Suppressor macrophage treated with lipopolysaccharide for 4 hours (primary cell): ENCODE results near the gene STEAP1.
"Not testable (repeated sequence)": the region's sequence is repeated elsewhere in the genome, so short reads cannot be mapped to it uniquely, and the experiment has no call there.

ENCODE experiments used
- DNase-seq: peaks from one replicate; pipeline ENCODE4 v3.0.0-alpha.2; 2020

The STEAP1 gene

GRCh38 chr7:90153943-90154771 lies at the start of gene STEAP1:
TSS of gene STEAP1 (plus strand) at chr7:90154469. CDS start at chr7:90159789, 5,320 bp downstream.
- peak; percentile 94 for DNase-seq

GRCh38 chr7:90114972-90115371 lies 39.3 kb upstream of the STEAP1 start:
- DNase-seq = not testable (repeated sequence)

- not testable (repeated sequence) for DNase-seq
These were observed 35.6 kb upstream of the STEAP1 start for GRCh38 chr7:90118551-90119177.

- no peak for DNase-seq
These were observed 34.9 kb upstream of the STEAP1 start for GRCh38 chr7:90119178-90119971.

DNA sequence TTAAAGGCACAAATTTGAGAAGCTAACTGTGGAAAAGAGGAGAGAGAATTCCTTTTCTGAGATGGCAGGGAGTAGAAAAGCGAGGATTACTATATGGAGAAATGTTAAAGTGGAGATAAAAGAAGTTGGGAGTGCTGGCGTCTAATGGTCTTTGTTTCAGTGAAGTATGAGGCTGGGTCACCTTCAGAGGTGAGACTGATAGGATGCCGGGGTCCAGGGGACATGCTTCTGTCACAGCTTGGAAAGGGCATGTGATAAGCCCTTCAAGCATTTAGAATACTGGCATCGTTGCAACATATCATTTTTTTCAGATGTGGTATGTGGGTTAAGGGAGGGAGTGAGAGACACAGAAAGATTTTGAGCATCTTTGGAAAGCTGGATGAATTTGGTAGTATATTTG lies 34.1 kb upstream of the STEAP1 start:
- DNase-seq = not testable (repeated sequence)

- DNase-seq = not testable (repeated sequence)
These were observed 22.5 kb upstream of the STEAP1 start for GRCh38 chr7:90131746-90132145.

GRCh38 chr7:90147079-90147960 lies 6.9 kb upstream of the STEAP1 start:
- DNase-seq = not testable (repeated sequence)

DNA sequence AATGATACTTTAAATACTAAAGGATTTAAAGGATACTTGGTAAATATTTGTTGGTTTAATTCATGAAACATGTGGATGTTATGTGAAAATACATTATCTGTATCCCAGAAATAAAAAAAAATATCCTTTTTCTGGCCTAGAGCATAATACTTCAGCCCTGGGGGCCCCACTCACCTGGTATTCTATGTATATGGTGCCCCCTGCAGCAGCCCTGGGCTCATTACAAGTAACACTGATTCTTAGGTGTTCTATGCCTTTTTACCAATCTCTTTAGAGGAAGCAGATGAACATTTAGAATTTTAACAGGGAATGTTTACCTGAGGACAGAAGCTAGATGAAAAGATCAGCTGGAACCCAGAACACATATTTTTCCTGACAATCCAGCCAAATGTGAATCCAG lies 4.8 kb upstream of the STEAP1 start:
- not testable (repeated sequence) for DNase-seq

GRCh38 chr7:90151884-90152283 lies 2.4 kb upstream of the STEAP1 start:
- DNase-seq = not testable (repeated sequence)

- DNase-seq = peak; percentile 62
These were observed 1.5 kb upstream of the STEAP1 start for GRCh38 chr7:90152642-90153253.

DNA sequence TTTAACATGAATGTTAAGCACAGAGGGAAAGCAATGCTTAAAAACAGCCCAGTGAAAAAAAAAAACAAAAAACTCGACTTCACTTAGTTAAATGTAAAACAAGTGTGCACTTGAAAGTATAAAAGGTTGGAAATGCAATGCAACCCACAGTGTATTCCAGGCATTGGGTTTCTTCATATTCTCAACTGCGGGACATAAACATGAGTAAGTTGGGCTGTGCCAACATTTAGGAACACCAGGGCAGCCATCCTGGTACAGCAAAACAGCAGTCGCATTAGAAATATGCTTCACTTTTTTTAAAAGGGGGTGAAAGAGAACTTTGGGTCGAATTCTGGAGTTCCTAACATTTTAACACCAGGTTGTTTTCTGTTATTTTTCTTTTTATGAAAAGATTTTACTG lies 937 bp downstream of the STEAP1 start:
- no peak for DNase-seq

- peak; percentile 33 for DNase-seq
These were observed 3.1 kb downstream of the STEAP1 start for GRCh38 chr7:90157331-90157730.

DNA sequence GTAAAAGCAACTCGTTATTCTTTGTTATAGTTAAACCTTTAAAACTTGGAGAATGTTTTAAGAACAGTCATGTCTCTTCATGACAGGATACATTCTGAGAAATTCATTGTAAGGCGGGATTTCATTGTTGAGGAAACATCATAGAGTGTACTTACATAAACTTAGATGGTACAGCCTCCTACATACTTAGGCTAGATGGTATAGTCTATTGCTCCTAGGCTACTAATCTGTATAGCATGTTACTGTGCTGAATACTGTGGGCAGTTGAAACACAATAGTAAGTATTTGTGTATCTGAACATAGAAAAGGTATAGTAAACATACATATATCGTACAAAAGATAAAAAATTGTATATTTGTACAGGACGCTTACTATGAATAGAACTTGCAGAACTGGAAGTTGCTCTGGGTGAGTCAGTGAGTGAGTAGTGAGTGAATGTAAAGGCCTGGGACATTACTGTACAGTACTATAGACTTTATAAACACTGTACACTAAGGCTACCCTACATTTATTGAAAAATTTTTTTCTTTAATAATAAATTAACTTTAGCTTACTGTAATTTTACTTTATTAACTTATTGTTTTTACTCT lies 3.6 kb downstream of the STEAP1 start:
- not testable (repeated sequence) for DNase-seq

GRCh38 chr7:90163534-90163933 lies 9.3 kb downstream of the STEAP1 start:
- no peak for DNase-seq

DNA sequence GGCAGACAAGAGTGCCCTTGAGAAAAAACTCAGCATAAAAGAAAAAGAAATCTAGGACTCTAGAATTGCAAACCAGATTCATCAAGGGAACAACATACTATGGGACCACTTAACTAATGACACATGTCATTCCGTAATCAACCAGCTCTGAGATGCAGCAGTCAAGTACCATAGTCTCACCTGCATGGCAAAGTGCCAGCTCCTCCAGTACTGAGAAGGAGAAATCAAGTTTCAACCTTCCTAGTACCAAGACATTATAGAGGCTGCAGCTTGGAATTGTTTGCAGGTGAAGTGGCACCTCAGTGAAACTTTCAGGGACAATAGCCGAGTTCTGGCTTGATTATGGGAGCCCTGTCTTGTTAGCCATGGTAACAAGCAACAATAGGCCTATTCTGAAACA lies 11.5 kb downstream of the STEAP1 start:
- no peak for DNase-seq

DNA sequence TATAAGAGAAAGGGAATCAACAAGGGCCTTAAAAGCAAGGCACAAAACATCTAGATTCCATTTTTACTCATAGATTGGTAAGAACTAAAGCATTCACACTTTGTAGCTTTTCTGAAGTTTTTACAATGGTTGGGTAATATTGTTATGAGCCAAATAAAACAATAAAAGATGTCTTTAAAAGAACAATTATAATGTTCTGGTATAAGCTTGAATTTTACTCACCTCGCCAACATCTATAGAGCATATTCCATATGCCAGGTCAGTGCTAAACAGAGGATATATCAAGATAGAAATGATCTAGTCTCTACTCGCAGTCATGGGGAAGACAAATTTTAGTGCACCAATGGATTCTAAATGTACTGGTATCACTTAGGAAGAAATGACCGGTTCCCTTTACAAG lies 11.9 kb downstream of the STEAP1 start:
- DNase-seq = no peak

DNA sequence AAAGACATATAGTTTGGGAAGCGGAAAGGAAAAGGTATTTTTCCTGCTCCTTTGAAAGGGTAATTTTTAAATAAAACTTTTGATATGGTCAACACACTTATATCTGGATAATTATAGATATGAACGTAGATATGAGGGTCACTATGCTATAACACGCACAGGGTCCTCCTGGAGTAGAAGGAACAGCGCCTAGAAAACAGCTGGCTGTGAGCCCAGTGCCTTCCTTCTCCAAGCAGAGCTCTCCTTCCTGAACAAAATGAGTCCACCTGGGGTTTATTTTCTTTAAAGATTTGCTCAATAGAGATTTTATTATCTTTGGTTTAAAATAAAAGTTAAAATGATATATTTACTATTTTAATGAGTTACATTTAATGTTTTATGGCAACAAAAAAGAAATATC lies 13.1 kb downstream of the STEAP1 start:
- DNase-seq = no peak

DNA sequence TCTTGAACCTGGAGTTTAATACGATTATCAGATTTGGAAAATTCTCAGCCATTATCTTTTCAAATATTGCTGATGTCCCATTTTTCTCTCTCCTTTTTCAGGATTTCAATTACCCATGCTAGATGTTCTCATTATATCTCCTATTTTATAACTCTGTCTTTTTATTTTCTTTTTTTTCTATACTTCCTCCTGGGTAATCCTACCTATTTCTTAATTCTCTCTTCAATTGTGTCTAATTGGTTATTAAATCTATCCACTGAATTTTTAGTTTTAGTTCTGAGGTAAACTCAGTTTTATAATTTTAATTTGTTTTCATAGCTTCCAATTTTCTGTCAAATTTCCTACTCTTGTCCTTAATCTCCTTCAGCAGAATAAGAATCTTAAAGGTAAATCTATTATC lies 15.6 kb downstream of the STEAP1 start:
- no peak for DNase-seq

DNA sequence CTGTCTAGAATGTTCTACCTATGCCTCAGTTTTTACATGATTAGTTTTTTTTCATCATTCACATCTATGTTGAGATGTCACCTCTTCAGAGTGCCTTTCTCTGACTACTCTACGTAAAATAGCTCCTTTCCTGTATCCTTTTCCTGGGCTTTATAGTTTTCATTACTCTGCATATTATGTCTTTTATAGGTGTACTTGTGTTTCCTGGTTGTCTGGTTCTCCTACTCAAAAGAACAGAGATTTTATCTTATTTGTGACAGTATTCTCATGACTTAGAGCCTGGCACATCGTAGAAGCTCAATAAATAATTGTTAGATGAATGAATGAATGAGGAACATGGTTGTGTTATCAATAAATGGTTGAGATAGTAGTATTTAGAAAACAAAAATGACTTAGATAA lies 17.9 kb downstream of the STEAP1 start:
- DNase-seq = no peak

GRCh38 chr7:90172624-90173023 lies 18.4 kb downstream of the STEAP1 start:
- no peak for DNase-seq

DNA sequence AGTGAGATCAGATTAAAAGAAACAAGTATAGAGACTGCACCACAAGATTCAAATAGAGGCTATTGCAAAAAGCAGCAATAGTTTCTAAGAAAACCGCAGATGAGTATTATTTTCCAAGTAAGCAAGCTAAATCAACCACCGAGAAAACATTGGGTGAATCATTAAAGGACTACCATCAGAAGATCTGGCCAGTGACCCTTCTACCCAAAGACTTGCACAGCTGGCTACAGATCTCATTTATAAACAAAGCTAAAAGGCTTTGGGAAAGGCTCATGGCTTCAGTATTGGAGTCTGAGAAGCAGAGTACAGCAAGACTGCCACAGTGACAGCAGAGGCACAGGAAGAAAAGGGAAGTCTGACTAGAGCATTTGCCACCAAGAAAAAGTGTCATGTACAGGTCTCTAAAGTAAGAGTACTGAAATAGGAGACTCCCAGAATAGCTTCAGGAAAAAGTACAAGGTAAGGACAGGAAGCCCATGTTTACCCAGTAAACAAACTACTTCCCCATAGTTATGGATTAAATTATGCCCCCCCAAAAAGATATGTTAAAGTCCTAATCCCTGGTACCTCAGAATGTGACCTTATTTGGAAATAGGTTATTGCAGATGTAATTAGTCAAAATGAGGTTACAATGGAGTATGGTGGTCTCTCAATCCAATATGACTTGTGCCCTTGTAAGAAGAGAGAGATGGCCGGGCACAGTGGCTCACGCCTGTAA lies 19.0 kb downstream of the STEAP1 start:
- no peak for DNase-seq
